HG03175 (cell line): ENCODE results near the gene TBX4.

Source experiments
- ATAC-seq: cut with Tn5 transposase; IDR thresholded peaks from one replicate; pipeline ENCODE4 v1.9.1; 2021; ENCODE audit warnings: mild to moderate bottlenecking, moderate library complexity; ENCODE audit not compliant: unreplicated experiment

Gene TBX4

GRCh38 chr17:61412860-61413660, 39.2 kb upstream of the TBX4 start:
- ATAC-seq = no peak

GRCh38 chr17:61413661-61414126, 38.5 kb upstream of the TBX4 start:
- ATAC-seq = no peak

GRCh38 chr17:61414141-61414935, 37.9 kb upstream of the TBX4 start:
- no peak for ATAC-seq

DNA sequence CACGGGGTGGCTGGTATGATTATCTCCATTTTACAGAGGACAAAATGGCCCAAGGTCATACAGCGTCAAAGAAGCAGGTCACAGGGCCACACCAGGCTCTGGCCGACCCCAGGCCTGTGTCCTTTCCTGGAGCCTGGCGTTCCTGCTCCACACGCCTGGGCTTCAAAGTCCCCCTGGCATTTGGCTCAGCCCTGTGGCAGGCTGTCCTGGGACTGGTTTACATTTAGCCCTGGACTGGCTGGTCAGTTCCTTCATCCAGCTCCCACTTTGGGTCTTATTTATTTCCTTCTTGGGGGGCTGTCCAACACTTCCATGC, 37.3 kb upstream of the TBX4 start:
- no peak for ATAC-seq

DNA sequence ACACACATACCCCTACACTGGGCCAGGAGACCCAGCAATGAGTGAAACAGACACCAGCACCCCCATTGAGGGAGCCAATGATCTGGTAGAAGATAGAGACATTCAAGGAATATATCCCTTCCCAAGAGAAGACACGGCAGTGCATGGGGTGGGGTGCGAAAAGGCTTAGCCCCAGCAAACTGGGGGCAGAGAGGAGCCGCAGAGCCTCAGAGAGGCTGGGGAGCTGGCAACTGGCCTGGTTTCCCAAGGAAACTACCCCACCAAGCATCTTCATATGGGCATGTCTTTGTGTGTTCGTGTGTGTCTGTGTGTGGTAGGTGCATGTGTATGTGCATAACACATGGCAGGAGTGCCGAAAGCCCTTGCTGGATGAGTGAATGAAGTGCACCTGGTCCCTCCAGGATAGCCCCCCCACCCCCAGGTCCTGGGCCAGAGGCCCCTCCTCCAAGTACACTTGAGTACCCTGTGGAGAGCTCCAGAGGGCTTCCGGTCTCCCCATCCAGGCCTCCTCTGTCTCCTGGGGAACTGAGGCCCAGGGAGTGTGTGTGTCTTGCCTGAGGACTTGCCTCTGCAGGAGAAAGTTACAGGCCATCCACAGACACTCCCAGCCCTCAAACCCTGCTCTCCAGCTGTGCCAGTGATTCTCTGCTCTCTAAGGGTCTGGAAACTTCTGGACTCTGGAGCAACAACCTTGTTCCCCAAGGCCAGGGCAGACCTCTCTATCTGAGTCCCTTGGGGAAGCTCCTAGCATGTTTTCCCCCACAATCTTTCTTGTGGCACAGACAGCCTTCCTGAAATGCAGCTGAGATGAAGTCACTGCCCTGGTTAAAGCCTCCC, 36.6 kb upstream of the TBX4 start:
- ATAC-seq = no peak

DNA sequence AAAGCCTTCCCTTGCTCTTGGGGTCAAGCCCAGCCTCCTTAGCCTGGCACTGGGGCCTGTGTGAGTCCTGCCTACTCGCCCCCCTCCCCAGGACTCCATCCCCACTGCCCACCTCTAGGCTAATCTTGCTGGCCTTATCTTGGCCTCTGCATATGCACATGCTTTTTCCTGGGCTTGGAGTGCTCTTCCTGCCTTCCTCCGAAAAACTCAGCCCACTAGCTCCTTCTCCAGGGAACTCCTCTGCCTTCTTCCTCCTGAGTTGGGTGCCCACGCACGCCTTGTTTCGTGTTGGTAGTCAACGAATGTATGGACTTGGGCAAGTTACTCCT, 36.0 kb upstream of the TBX4 start:
- no peak for ATAC-seq

- peak; percentile 46 for ATAC-seq
Measured at GRCh38 chr17:61416540-61417363, 35.5 kb upstream of the TBX4 start.

- no peak for ATAC-seq
Measured at GRCh38 chr17:61418449-61418848, 33.8 kb upstream of the TBX4 start.

GRCh38 chr17:61419496-61420046, 32.7 kb upstream of the TBX4 start:
- no peak for ATAC-seq

DNA sequence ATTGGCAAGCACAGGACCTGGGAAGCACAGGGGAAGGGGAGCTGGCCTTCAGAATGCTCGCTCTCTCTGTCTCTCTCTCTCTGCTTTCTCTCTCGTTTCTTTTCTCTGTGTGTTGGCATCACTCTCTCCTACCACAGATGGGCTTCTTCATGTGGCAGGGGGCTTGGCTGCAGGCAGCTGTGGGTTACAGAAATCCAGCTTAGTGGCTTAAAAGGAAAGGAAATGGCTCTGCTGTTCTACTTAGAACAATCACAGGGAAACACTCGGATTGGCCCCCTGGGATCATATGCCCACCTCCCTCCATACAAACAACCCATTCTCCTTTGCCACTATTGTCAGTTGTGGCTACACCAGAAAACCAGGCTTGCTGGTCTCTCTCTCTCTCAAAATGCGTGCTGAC, 32.2 kb upstream of the TBX4 start:
- ATAC-seq = no peak

DNA sequence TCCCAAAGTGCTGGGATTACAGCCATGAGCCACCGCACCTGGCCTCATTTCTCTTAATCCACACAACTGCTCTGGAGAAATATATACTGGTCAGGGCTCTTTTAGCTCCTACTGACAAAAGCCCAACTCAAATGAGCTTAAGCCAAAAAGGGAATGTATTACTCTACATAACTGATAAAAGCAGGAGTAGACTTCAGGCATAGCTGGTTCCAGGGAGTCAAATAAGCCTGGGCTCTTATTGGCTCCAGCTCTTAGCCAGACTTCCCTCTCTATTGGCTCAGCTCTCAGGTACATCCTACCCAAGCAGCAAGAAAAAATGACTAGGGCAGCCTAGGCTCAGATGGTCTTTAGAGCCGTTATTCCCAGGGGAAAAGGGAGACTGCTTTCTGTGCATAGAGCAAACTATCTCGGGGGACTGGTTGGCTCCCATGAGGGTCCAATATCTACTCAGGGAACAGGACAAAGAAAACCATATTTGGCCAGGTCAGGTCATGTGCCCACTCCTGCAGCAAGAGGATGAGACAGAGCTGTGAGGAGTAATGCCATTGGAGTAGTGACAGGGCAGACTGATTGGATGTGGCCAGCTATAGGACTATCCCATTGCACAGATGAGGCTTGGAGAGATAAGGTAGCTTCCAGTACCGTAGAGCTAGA, 31.4 kb upstream of the TBX4 start:
- no peak for ATAC-seq

GRCh38 chr17:61421460-61421859, 30.8 kb upstream of the TBX4 start:
- ATAC-seq = no peak

GRCh38 chr17:61422116-61422799, 30.0 kb upstream of the TBX4 start:
- ATAC-seq = no peak

GRCh38 chr17:61422869-61423268, 29.4 kb upstream of the TBX4 start:
- ATAC-seq = no peak

DNA sequence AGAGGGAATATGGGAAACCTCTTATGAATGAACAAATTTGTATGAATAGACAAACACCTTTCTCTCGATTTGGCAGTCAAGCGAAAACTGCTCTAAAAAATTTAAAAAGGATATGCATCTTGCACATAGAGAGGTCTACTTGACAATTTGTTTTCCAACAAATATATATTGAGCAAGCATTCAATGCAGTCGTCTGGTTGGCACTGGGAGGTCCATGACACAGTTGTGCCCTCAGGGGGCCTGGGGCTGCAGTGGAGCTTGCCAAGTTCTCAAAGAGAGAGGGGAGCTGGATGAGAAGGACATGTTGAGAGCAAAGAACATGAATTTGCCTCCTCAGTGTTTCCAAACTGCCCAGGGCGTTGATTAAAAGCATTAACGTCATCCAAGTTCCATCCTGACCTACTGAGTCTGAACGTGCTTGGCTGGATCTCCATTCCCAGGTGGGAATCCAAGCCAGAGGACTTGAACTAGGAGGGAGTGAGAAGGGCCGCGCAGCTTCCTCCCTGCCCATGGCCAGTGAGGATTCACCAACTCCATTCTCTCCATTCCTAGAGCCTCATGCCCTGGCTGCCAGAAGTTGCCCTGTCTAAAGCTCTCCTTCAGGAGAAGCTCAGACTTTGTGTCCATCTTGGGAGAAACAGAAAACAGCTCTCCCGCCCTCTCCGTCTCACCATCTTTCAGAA, 28.1 kb upstream of the TBX4 start:
- no peak for ATAC-seq

GRCh38 chr17:61425682-61426481, 26.3 kb upstream of the TBX4 start:
- ATAC-seq = no peak

DNA sequence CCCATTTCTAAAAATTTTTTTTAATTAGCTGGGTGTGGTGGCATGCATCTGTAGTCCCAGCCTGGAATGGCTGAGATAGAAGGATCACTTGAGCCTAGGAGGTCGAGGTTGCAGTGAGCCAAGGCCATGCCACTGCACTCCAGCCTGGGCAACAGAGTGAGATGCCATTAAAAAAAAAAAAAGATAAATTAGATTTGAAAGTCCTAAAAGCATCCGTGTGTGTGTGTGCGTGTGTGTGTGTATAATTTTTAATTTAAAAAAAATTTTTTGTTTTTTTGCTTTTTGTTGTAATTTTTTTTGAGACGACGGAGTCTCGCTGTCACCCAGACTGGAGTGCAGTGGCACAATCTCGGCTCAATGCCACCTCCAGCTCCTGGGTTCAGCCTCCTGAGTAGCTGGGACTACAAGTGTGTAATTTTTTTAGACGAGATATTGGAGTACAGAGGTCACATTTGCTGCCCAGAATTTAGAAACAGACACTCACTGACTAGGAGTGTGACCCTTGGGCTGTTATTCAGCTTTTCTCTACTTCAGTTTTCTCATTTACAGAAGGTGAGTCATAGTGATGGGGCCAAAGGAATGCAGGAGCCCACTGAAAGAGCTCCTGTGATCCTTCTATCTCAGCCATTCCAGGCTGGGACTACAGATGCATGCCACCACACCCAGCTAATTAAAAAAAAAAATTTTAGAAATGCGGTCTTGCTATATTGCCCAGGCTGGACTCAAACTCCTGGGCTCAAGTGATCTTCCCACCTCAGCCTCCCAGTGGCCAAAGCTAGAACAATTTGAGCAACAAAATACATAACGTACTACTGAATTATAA, 25.5 kb upstream of the TBX4 start:
- ATAC-seq = no peak
